ENCODE data around the gene MATN4.

Gene MATN4

DNA sequence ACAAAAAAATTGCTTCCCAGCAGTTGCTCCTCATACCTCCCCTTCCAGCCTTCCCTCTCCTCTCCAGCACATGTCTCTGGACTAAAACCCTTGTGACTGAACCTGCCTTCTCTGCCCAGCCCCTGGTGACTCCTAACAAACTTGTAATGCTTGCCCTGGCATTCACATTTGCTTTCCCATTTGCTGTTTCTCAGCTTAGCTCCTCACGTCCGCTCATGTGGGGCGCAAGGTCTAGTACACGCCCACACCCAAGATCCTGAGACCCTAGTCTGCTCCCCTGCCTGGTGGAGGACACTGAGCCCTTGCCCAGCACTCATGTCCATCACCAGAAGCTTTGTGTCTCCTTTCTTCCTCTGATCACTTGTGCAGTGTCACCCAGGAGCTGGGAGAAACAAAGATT, 19.7 kb downstream of the MATN4 start:
- TF ChIP-seq EZH2phosphoT487 (IDR thresholded peaks at IDR 0.05; ENCODE audit: borderline replicate concordance, low read length): no peak
- TF ChIP-seq, protein P1, sequence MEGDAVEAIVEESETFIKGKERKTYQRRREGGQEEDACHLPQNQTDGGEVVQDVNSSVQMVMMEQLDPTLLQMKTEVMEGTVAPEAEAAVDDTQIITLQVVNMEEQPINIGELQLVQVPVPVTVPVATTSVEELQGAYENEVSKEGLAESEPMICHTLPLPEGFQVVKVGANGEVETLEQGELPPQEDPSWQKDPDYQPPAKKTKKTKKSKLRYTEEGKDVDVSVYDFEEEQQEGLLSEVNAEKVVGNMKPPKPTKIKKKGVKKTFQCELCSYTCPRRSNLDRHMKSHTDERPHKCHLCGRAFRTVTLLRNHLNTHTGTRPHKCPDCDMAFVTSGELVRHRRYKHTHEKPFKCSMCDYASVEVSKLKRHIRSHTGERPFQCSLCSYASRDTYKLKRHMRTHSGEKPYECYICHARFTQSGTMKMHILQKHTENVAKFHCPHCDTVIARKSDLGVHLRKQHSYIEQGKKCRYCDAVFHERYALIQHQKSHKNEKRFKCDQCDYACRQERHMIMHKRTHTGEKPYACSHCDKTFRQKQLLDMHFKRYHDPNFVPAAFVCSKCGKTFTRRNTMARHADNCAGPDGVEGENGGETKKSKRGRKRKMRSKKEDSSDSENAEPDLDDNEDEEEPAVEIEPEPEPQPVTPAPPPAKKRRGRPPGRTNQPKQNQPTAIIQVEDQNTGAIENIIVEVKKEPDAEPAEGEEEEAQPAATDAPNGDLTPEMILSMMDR (IDR thresholded peaks at IDR 0.05; ENCODE audit: low read depth, low read length, poor library complexity, severe bottlenecking): no peak
- Histone ChIP-seq H3K4me3 (ENCODE audit: low read length) (no peak overlapping the region), H4K20me1 (ENCODE audit: control insufficient read depth, insufficient read depth, low read depth, low read length) (no peaks in the 10 kb centered on the region), H3K4me1 (ENCODE audit: control insufficient read depth, low read length) (no peaks in the 10 kb centered on the region), H3K36me3 (ENCODE audit: control insufficient read depth, low read length) (no peaks in the 10 kb centered on the region), H3K4me2 (ENCODE audit: low read length) (no peak overlapping the region), H3F3A (ENCODE audit: control insufficient read depth, insufficient read depth) (no peaks in the 10 kb centered on the region), H3K27me3 (ENCODE audit: control insufficient read depth, low read length) (0 out of 2 replicates have a peak, but pooled peaks cover under 1% of the 10 kb centered on the region), H3K9me2 (replicated peaks; ENCODE audit: control insufficient read depth, low read length) (no peaks in the 10 kb centered on the region), H3K9me3 (ENCODE audit: control insufficient read depth, insufficient read depth, low read length) (no peaks in the 10 kb centered on the region), H3K79me2 (ENCODE audit: control insufficient read depth, low read length) (no peaks in the 10 kb centered on the region), H3K27ac (ENCODE audit: low read depth, low read length) (no peak overlapping the region)

DNA sequence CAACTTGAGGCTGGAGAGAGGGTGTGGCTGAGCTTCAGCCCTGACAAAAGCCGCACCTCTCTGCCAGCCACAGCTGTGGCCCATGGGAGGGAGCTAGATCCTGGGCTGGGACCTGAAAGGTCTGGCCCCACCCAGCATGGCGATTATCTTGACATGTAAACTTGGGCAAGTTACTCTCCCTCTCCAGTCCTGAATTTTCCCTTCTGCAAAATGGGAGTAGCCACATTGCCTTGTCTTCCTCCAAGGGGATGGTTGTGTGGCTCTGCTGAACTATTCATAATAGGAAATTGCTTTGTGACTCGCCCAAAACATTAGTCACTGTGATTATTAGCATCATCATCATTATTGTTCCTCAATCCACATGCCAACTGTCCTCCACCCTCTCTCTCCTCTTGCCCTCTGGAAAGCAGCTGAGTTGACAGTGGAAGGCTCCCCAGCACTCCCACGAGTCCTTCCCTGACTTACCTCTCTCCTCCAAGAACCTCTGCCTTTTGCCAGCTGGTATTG, 24.5 kb downstream of the MATN4 start:
- Histone ChIP-seq H3K79me2 (ENCODE audit: control insufficient read depth, low read length) (no peaks in the 10 kb centered on the region), H4K20me1 (ENCODE audit: control insufficient read depth, insufficient read depth, low read depth, low read length) (no peaks in the 10 kb centered on the region), H3K27me3 (ENCODE audit: control insufficient read depth, low read length) (peaks cover 7% of the 10 kb centered on the region; the same call in 1 of the 2 replicates), H3K4me1 (ENCODE audit: control insufficient read depth, low read length) (peaks cover 13% of the 10 kb centered on the region), H3K36me3 (ENCODE audit: control insufficient read depth, low read length) (no peaks in the 10 kb centered on the region), H3K9me2 (replicated peaks; ENCODE audit: control insufficient read depth, low read length) (no peaks in the 10 kb centered on the region), H3K27ac (ENCODE audit: low read depth, low read length) (no peak overlapping the region), H3K4me3 (ENCODE audit: low read length) (no peak overlapping the region), H3K9me3 (ENCODE audit: control insufficient read depth, insufficient read depth, low read length) (no peaks in the 10 kb centered on the region), H3F3A (ENCODE audit: control insufficient read depth, insufficient read depth) (no peaks in the 10 kb centered on the region), H3K4me2 (ENCODE audit: low read length) (no peak overlapping the region)
- TF ChIP-seq, protein P1 (IDR thresholded peaks at IDR 0.05; ENCODE audit: low read depth, low read length, poor library complexity, severe bottlenecking): no peak
- TF ChIP-seq EZH2phosphoT487 (IDR thresholded peaks at IDR 0.05; ENCODE audit: borderline replicate concordance, low read length): no peak

DNA sequence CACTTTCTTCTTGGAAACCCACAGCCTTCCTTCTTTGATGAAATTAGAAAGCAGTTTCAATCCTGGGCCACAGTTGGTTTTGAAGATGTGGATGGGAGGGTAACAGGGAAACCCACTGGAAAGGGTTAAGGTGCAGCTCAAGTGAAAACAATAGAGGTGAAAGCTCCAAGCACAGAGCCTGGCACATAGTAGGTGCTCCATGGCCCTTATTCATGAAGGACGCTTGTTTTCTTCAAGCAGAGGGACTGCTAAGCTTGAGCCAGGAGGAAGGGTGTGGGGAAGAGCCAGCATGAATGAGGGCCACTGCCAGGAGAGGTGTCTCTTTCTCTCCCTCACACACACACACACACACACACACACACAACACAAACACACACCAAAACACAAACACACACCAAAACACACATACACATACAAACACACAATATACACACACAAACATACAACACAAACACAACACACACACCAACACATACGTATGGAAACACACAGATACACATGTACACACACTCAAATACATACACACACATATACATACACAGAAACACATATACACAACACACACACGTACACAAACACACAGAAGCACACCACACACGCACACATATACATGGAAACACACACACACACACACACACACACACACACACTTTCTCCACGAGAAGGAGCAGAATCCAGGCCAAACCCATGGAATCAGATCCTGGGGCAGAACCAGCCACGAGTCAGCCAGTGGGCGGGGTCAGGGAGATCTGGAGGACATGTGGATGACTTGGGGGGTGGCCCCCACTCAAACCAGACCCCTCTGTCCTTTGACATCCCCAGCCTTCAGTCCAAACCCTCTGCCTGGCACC, 25.2 kb downstream of the MATN4 start:
- H3K4me2 ChIP-seq (ENCODE audit: low read length): no peak overlapping the region; the same call in 1 of the 2 replicates
- H3F3A ChIP-seq (ENCODE audit: control insufficient read depth, insufficient read depth): no peaks in the 10 kb centered on the region
- H3K4me3 ChIP-seq (ENCODE audit: low read length): no peak overlapping the region
- no peak overlapping the region for H3K27ac ChIP-seq (ENCODE audit: low read depth, low read length)
- no peaks in the 10 kb centered on the region for H3K9me3 ChIP-seq (ENCODE audit: control insufficient read depth, insufficient read depth, low read length)
- H3K9me2 ChIP-seq (replicated peaks; ENCODE audit: control insufficient read depth, low read length): no peaks in the 10 kb centered on the region
- H3K36me3 ChIP-seq (ENCODE audit: control insufficient read depth, low read length): no peaks in the 10 kb centered on the region
- no peaks in the 10 kb centered on the region for H3K79me2 ChIP-seq (ENCODE audit: control insufficient read depth, low read length)
- peaks cover 13% of the 10 kb centered on the region for H3K4me1 ChIP-seq (ENCODE audit: control insufficient read depth, low read length)
- TF ChIP-seq EZH2phosphoT487 (IDR thresholded peaks at IDR 0.05; ENCODE audit: borderline replicate concordance, low read length): no peak
- TF ChIP-seq, protein P1 (IDR thresholded peaks at IDR 0.05; ENCODE audit: low read depth, low read length, poor library complexity, severe bottlenecking): no peak
- H4K20me1 ChIP-seq (ENCODE audit: control insufficient read depth, insufficient read depth, low read depth, low read length): no peaks in the 10 kb centered on the region
- peaks cover 7% of the 10 kb centered on the region; the same call in 1 of the 2 replicates for H3K27me3 ChIP-seq (ENCODE audit: control insufficient read depth, low read length)
